GM12878 (cell line): ENCODE data around the gene PMIS2. TPM values are rescaled to one million over a fixed set of nuclear protein-coding genes. Genes with fewer than 3 reads are reported as not detected.

ENCODE experiments used
- ATF7 ChIP-seq: fragments of 450-650 bp; IDR thresholded peaks from 2 replicates; pipeline ENCODE4 v1.6.1; 2016; ENCODE audit warnings: low read depth, mild to moderate bottlenecking
- JUND ChIP-seq: IDR thresholded peaks from 2 replicates; pipeline ENCODE4 v1.6.1; 2012; ENCODE audit warnings: low read depth, mild to moderate bottlenecking, low read length, improper control_type of control experiment, moderate library complexity
- NKRF ChIP-seq: fragments of 450-650 bp; conservative IDR thresholded peaks from 2 replicates; pipeline ENCODE4 v1.6.1; 2017; ENCODE audit warnings: mild to moderate bottlenecking, moderate library complexity
- SMARCA5 ChIP-seq: fragments of 450-650 bp; IDR thresholded peaks from 2 replicates; pipeline ENCODE4 v1.6.1; 2017; ENCODE audit warnings: mild to moderate bottlenecking
- ZBTB4 ChIP-seq: fragments of 450-650 bp; formaldehyde crosslinking; IDR thresholded peaks from 2 replicates; pipeline ENCODE4 v1.4.0; 2022; ENCODE audit warnings: mild to moderate bottlenecking, moderate library complexity
- polyA plus RNA-seq, 11 experiments: library from polyadenylated mRNA; depleted of rRNA in 4 of 11; unstranded in 6 of 11; stranded (reverse) in 5 of 11; fragments of >200 nt; fragmentation: Nextera tagmentation in 4 of 11; fragmentation: Illumina TruSeq in 1 of 11; extraction: Ambion mirVana in 4 of 11; extraction: Trizol in 1 of 11; gene quantifications; 1 replicate in 1 of 11; 2 replicates in 10 of 11; pipeline versions ENCODE4 v1.2.1 to v1.2.3, GENCODE V29; 2011 to 2016; ENCODE audit warnings: inconsistent platforms in 2 of 11, missing spikeins in 2 of 11, low read depth in 1 of 11
- total RNA-seq, 4 experiments: library from RNA; depleted of rRNA in 3 of 4; stranded (reverse); fragments of >200 nt in 3 of 4; fragmentation: Illumina TruSeq in 1 of 4; extraction: Trizol in 1 of 4; gene quantifications; 2 replicates each; pipeline versions ENCODE4 v1.2.1 to v1.2.3, GENCODE V29; 2013 to 2021
- TF ChIP-seq, protein P1 (sequence below): fragments of 450-650 bp; IDR thresholded peaks from 2 replicates; pipeline ENCODE4 v1.6.1; 2017; ENCODE audit warnings: mild to moderate bottlenecking, moderate library complexity

The PMIS2 gene
- total and polyA plus RNA-seq, 10 of the 15 experiments (the other 5 are each of a cell fraction or from before 2014, with no cell fraction given): not detected

DNA sequence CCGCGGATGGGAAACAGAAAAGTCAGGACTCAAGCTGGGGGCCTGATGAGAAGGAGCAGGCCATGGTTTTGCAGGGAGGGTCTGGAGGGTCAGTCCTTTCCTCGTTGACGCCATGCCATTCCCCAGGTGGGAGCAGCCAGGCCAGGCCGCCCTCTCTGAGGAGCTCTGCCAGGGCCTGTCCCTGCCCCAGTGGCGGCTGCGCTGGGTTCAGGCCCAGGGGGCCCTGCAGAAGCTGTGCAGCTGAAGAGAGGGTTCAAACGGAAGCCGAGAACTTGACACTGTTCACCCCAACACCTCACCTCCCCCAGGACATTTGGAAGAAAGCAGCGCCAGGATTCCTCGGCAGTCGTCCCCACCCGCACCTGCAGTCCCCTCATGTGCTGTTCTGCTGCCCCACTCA, 36.8 kb downstream of the PMIS2 start (continued):
- TF ChIP-seq NKRF (no peak), JUND (no peak), SMARCA5 (no peak), ZBTB4 (CRISPR knock-in tag) (no peak), ATF7 (no peak)
- TF ChIP-seq, protein P1, sequence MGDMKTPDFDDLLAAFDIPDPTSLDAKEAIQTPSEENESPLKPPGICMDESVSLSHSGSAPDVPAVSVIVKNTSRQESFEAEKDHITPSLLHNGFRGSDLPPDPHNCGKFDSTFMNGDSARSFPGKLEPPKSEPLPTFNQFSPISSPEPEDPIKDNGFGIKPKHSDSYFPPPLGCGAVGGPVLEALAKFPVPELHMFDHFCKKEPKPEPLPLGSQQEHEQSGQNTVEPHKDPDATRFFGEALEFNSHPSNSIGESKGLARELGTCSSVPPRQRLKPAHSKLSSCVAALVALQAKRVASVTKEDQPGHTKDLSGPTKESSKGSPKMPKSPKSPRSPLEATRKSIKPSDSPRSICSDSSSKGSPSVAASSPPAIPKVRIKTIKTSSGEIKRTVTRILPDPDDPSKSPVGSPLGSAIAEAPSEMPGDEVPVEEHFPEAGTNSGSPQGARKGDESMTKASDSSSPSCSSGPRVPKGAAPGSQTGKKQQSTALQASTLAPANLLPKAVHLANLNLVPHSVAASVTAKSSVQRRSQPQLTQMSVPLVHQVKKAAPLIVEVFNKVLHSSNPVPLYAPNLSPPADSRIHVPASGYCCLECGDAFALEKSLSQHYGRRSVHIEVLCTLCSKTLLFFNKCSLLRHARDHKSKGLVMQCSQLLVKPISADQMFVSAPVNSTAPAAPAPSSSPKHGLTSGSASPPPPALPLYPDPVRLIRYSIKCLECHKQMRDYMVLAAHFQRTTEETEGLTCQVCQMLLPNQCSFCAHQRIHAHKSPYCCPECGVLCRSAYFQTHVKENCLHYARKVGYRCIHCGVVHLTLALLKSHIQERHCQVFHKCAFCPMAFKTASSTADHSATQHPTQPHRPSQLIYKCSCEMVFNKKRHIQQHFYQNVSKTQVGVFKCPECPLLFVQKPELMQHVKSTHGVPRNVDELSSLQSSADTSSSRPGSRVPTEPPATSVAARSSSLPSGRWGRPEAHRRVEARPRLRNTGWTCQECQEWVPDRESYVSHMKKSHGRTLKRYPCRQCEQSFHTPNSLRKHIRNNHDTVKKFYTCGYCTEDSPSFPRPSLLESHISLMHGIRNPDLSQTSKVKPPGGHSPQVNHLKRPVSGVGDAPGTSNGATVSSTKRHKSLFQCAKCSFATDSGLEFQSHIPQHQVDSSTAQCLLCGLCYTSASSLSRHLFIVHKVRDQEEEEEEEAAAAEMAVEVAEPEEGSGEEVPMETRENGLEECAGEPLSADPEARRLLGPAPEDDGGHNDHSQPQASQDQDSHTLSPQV: no peak
- TF ChIP-seq, all 136 proteins: peak for 0
